C4-2B (cell line): ENCODE results near the gene MICAL2.
A peak's percentile ranks its signal among the peaks of the same experiment; 100 is the strongest.

Experiments
- H3K27ac ChIP-seq: fragments of 450-650 bp; 2 replicates; pipeline ENCODE4 v1.5.1; 2017
- CTCF ChIP-seq: fragments of 450-650 bp; conservative IDR thresholded peaks from 2 replicates; pipeline ENCODE4 v1.5.1; 2017; ENCODE audit warnings: mild to moderate bottlenecking
- ZFX ChIP-seq: fragments of 450-650 bp; IDR thresholded peaks from 2 replicates; pipeline ENCODE4 v1.6.1; 2017

The MICAL2 gene

GRCh38 chr11:12215181-12215593, 104.8 kb downstream of the MICAL2 start:
- TF ChIP-seq CTCF (no peak), ZFX (no peak)
- no peak overlapping the region for H3K27ac ChIP-seq

GRCh38 chr11:12216041-12216451, 105.7 kb downstream of the MICAL2 start:
- H3K27ac ChIP-seq = peak overlapping the region; percentile 7; the same call in 1 of the 2 replicates
- no peak for TF ChIP-seq ZFX
- TF ChIP-seq CTCF = no peak

GRCh38 chr11:12216671-12217374, 106.4 kb downstream of the MICAL2 start:
- TF ChIP-seq ZFX = no peak
- no peak for TF ChIP-seq CTCF
- H3K27ac ChIP-seq = peak overlapping the region; percentile 20

- H3K27ac ChIP-seq = no peak overlapping the region
- TF ChIP-seq CTCF (no peak), ZFX (no peak)
Measured at GRCh38 chr11:12217879-12218278, 107.5 kb downstream of the MICAL2 start.

- no peak for TF ChIP-seq ZFX
- no peak for TF ChIP-seq CTCF
- H3K27ac ChIP-seq = peak overlapping the region; percentile 4; the same call in 1 of the 2 replicates
Measured at GRCh38 chr11:12218909-12219308, 108.5 kb downstream of the MICAL2 start.

GRCh38 chr11:12219757-12220156, 109.4 kb downstream of the MICAL2 start:
- peak overlapping the region; percentile 37; the same call in 1 of the 2 replicates for H3K27ac ChIP-seq
- no peak for TF ChIP-seq CTCF
- no peak for TF ChIP-seq ZFX

- peak overlapping the region; percentile 37 for H3K27ac ChIP-seq
Measured at GRCh38 chr11:12220305-12220704, 109.9 kb downstream of the MICAL2 start.

More at GRCh38 chr11:12220305-12220704, 109.9 kb downstream of the MICAL2 start:
- TF ChIP-seq ZFX (no peak), CTCF (no peak)
